ENCODE measurements around the gene NADSYN1.

GRCh38 chr11:71477641-71478527 is 24.9 kb downstream of the NADSYN1 start:
- TF ChIP-seq CTCF (IDR thresholded peaks at IDR 0.05) (no peak), POLR2A (IDR thresholded peaks at IDR 0.05) (no peak)
